Stomach (tissue), 4 donors: ENCODE data around the gene ABHD4.

Experiments
- CTCF ChIP-seq, 7 experiments: fragments of 450-650 bp in 4 of 7; fragments of 200-600 bp in 3 of 7; sonication (generic) in 3 of 7; IDR thresholded peaks; one replicate each; pipeline ENCODE4 v1.5.1; 2016 to 2019; ENCODE audit warnings: antibody characterized with exemption in 7 of 7, control low read depth in 2 of 7, mild to moderate bottlenecking in 1 of 7
- POLR2A ChIP-seq, 4 donors: fragments of 450-650 bp; IDR thresholded peaks; one replicate each; pipeline ENCODE4 v1.6.1; 2016; ENCODE audit warnings: antibody characterized with exemption in 4 of 4, control low read depth in 2 of 4, mild to moderate bottlenecking in 1 of 4, moderate library complexity in 1 of 4
- POLR2AphosphoS5 ChIP-seq, 3 donors: sonication (generic); formaldehyde crosslinking; IDR thresholded peaks; one replicate each; pipeline ENCODE4 v1.6.1; 2016; ENCODE audit warnings: antibody characterized with exemption in 3 of 3

- TF ChIP-seq CTCF (IDR thresholded peaks at IDR 0.05) (no peak), POLR2A (IDR thresholded peaks at IDR 0.05) (no peak), POLR2AphosphoS5 (IDR thresholded peaks at IDR 0.05) (no peak)
Observed at GRCh38 chr14:22579881-22580280, 18.2 kb upstream of the ABHD4 start.
